Mammary epithelial cell (primary cell): Measurements from ENCODE around the gene BAZ1B.

Experiments
- CTCF ChIP-seq, 2 donors: IDR thresholded peaks in 1 of 2; conservative IDR thresholded peaks in 1 of 2; 2 replicates each; pipeline ENCODE4 v1.5.1; 2011 to 2012; ENCODE audit warnings: inconsistent platforms in 2 of 2, low read length in 2 of 2, mild to moderate bottlenecking in 2 of 2, control low read depth in 1 of 2, low read depth in 1 of 2; ENCODE audit not compliant: insufficient read depth in 1 of 2; ENCODE audit errors: extremely low read depth in 1 of 2
- EZH2 ChIP-seq: IDR thresholded peaks from 2 replicates; pipeline ENCODE4 v1.6.1; 2012; ENCODE audit warnings: low read length, inconsistent platforms, borderline replicate concordance

- TF ChIP-seq CTCF (conservative IDR thresholded peaks at IDR 0.05 in 1 of 2, IDR thresholded peaks at IDR 0.05 in 1 of 2; ENCODE audit: extremely low read depth in 1 of 2, insufficient read depth in 1 of 2, low read depth in 1 of 2, low read length in 2 of 2) (no peak), EZH2 (no peak)
These were observed 85.8 kb downstream of the BAZ1B start for GRCh38 chr7:73436031-73436929.
